NT2/D1 (cell line): ENCODE results near the gene ANKRD13D.

Experiments
- DNase-seq: peaks from one replicate; pipeline ENCODE4 v3.0.0-alpha.2; 2011; ENCODE audit warnings: low read depth, low spot score
- H3K27me3 ChIP-seq: 2 replicates; pipeline ENCODE4 v1.6.0; 2011; ENCODE audit warnings: mild to moderate bottlenecking; ENCODE audit not compliant: insufficient read length, insufficient read depth
- H3K36me3 ChIP-seq: 2 replicates; pipeline ENCODE4 v1.6.1; 2011; ENCODE audit warnings: mild to moderate bottlenecking, low read length, mixed read lengths; ENCODE audit not compliant: insufficient read depth, insufficient read length
- H3K4me1 ChIP-seq: 2 replicates; pipeline ENCODE4 v1.5.1; 2011; ENCODE audit not compliant: insufficient read depth, insufficient read length
- H3K4me3 ChIP-seq: 2 replicates; pipeline ENCODE4 v1.5.1; 2011; ENCODE audit warnings: low read depth; ENCODE audit not compliant: insufficient read length
- H3K9ac ChIP-seq: 2 replicates; pipeline ENCODE4 v1.6.0; 2011; ENCODE audit warnings: low read depth; ENCODE audit not compliant: insufficient read length
- H3K9me3 ChIP-seq: 2 replicates; pipeline ENCODE4 v1.5.1; 2011; ENCODE audit warnings: mild to moderate bottlenecking, low read length; ENCODE audit not compliant: insufficient read depth
- SUZ12 ChIP-seq: IDR thresholded peaks from 2 replicates; pipeline ENCODE4 v1.6.1; 2011; ENCODE audit not compliant: insufficient read length, insufficient read depth; ENCODE audit errors: extremely low read depth
- YY1 ChIP-seq: IDR thresholded peaks from 2 replicates; pipeline ENCODE4 v1.6.1; 2011; ENCODE audit not compliant: insufficient read length, insufficient read depth
- ZNF274 ChIP-seq: IDR thresholded peaks from 2 replicates; pipeline ENCODE4 v1.6.1; 2011; ENCODE audit warnings: mild to moderate bottlenecking, low read depth, low read length

Gene ANKRD13D

GRCh38 chr11:67289226-67289650, at the start of gene ANKRD13D:
Gene ANKRD13D (plus strand): TSS chr11:67289303. CDS start chr11:67289461, 158 bp downstream.
- peaks cover 29% of the 10 kb centered on the region for H3K4me1 ChIP-seq
- TF ChIP-seq YY1 (no peak), ZNF274 (no peak), SUZ12 (no peak)
- no peaks in the 10 kb centered on the region for H3K27me3 ChIP-seq
- H3K4me3 ChIP-seq, result peak within 1 kb of the TSS; percentile 89
- no peak for DNase-seq
- peak within 1 kb of the TSS; percentile 100 for H3K9ac ChIP-seq
- H3K9me3 ChIP-seq, result peaks cover under 1% of the 10 kb centered on the region; the same call in 1 of the 2 replicates
- peaks cover 73% of the 10 kb centered on the region for H3K36me3 ChIP-seq

DNA sequence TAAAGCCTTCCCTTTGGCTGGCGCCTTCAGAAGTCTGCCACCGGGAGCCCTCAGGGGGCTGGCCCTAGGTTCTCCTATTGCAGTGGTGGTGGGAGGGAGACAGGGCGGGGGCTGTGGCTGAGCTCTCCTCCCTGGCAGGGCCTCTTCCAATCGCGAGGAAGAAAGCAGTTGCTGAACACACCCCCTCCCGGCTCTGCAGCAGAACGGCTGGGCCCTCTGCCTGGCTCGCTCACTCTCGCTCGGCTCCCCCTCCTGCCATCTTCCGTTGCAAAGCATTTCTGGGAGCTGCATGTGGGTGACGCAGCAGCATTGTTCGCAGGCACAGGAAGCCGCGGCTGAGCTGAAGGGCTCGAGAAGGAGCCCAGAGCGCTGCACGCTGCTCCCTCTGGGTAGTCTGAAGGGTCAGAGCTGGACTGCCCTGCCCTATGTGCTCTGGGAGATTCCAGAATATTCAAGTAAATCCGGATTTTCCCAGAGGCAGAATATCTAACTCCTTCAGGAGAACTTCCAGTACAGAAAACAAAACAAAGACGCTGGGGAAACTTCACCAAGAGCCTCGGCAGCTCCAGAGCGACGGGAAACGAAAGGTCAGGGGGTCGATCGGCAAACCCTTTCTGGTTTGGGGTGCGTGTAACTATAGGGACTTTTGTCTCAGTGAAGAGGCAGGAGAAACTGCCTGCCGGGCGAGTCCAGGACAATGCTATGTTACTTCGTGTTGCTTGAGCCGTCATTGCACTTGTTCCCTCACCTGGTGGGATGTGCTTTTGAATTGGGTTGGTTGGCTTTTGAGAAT, 49.1 kb upstream of the ANKRD13D start:
- no peaks in the 10 kb centered on the region for H3K9me3 ChIP-seq
- peaks cover 8% of the 10 kb centered on the region for H3K4me1 ChIP-seq
- peak overlapping the region; percentile 98 for H3K4me3 ChIP-seq
- DNase-seq, result peak; percentile 100
- TF ChIP-seq YY1, result no peak
- no peak for TF ChIP-seq SUZ12
- TF ChIP-seq ZNF274, result no peak
- peaks cover 45% of the 10 kb centered on the region for H3K36me3 ChIP-seq
- H3K9ac ChIP-seq, result peak overlapping the region; percentile 98
- H3K27me3 ChIP-seq, result no peaks in the 10 kb centered on the region

- peak overlapping the region; percentile 98 for H3K4me3 ChIP-seq
- peaks cover 53% of the 10 kb centered on the region for H3K36me3 ChIP-seq
- H3K9ac ChIP-seq, result peak overlapping the region; percentile 98
- TF ChIP-seq SUZ12, result no peak
- no peak for TF ChIP-seq ZNF274
- TF ChIP-seq YY1, result no peak
- peaks cover 8% of the 10 kb centered on the region for H3K4me1 ChIP-seq
- DNase-seq, result no peak
- no peaks in the 10 kb centered on the region for H3K27me3 ChIP-seq
- no peaks in the 10 kb centered on the region for H3K9me3 ChIP-seq
These were observed 48.3 kb upstream of the ANKRD13D start for GRCh38 chr11:67240576-67241389.

DNA sequence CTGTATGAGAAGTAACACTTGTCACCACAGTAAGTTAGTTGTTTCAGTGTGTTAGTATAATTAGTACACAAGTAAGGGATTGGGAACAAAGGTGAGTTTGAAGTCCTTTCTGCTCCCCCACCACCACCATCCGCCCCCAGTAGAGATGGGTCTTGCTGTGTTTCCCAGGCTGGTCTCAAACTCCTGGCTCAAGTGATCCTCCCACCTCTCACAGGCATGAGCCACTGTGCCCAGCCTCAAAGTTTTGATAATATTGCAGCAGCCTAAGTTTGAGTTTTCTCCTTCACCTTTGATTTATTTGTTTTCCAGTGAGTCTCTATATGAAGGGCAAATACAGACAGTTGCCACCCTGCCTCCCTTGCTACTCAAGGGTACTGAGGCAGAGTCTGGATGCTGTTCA, 46.6 kb upstream of the ANKRD13D start:
- Histone ChIP-seq H3K9me3 (no peaks in the 10 kb centered on the region), H3K9ac (no peak overlapping the region), H3K4me3 (peak overlapping the region; percentile 2), H3K27me3 (no peaks in the 10 kb centered on the region), H3K4me1 (peaks cover 8% of the 10 kb centered on the region), H3K36me3 (peaks cover 66% of the 10 kb centered on the region)
- no peak for DNase-seq
- TF ChIP-seq YY1 (no peak), ZNF274 (no peak), SUZ12 (no peak)

- TF ChIP-seq YY1 (no peak), SUZ12 (no peak), ZNF274 (no peak)
- no peak overlapping the region for H3K9ac ChIP-seq
- peaks cover 8% of the 10 kb centered on the region for H3K4me1 ChIP-seq
- H3K9me3 ChIP-seq, result no peaks in the 10 kb centered on the region
- H3K4me3 ChIP-seq, result no peak overlapping the region
- H3K27me3 ChIP-seq, result no peaks in the 10 kb centered on the region
- peaks cover 71% of the 10 kb centered on the region for H3K36me3 ChIP-seq
- DNase-seq, result no peak
These were observed 46.1 kb upstream of the ANKRD13D start for GRCh38 chr11:67243051-67243450.

- Histone ChIP-seq H3K4me3 (no peak overlapping the region), H3K4me1 (no peaks in the 10 kb centered on the region), H3K9me3 (no peaks in the 10 kb centered on the region), H3K9ac (no peak overlapping the region), H3K27me3 (no peaks in the 10 kb centered on the region), H3K36me3 (peaks cover 91% of the 10 kb centered on the region)
- TF ChIP-seq YY1, result no peak
- no peak for TF ChIP-seq ZNF274
- no peak for TF ChIP-seq SUZ12
- DNase-seq, result no peak
These were observed 44.1 kb upstream of the ANKRD13D start for GRCh38 chr11:67245046-67245445.

DNA sequence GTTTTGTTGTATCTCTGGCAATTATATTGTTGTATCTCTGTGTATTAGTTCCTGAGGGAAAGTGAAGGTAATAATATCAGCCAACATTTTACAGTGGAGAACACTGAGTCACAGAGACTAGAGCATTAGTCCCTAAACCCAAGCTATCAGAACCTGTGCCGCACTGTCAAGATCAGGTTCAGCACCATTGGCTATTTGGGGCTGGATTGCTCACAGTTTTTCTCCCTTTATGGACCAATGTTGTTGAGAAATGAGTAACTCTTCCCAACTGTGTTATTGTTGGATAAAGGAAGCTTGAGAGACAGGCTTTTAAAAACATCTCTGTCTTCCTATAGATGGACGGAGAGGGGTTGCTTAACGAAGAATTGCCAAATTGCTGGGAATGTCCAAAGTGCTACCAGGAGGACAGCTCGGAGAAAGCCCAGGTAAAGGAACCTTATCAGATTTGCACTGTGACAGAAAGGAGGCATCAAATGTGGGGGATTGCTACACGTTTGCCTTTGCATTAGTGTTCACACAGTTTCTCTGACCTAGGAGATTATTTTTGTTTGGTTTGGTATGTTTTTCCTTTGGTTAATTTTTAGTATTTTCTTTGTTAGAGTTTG, 41.1 kb upstream of the ANKRD13D start:
- H3K9me3 ChIP-seq, result no peaks in the 10 kb centered on the region
- DNase-seq, result no peak
- no peak overlapping the region for H3K4me3 ChIP-seq
- no peak overlapping the region for H3K9ac ChIP-seq
- no peaks in the 10 kb centered on the region for H3K27me3 ChIP-seq
- TF ChIP-seq YY1, result no peak
- no peak for TF ChIP-seq SUZ12
- no peak for TF ChIP-seq ZNF274
- H3K36me3 ChIP-seq, result peaks cover 97% of the 10 kb centered on the region
- no peaks in the 10 kb centered on the region for H3K4me1 ChIP-seq
